ENCODE measurements around the gene AUP1.

GRCh38 chr2:74488643-74489481 lies 40.6 kb downstream of the AUP1 start:
- TF ChIP-seq POLR2A (IDR thresholded peaks at IDR 0.05) = no peak
- TF ChIP-seq, protein P1, sequence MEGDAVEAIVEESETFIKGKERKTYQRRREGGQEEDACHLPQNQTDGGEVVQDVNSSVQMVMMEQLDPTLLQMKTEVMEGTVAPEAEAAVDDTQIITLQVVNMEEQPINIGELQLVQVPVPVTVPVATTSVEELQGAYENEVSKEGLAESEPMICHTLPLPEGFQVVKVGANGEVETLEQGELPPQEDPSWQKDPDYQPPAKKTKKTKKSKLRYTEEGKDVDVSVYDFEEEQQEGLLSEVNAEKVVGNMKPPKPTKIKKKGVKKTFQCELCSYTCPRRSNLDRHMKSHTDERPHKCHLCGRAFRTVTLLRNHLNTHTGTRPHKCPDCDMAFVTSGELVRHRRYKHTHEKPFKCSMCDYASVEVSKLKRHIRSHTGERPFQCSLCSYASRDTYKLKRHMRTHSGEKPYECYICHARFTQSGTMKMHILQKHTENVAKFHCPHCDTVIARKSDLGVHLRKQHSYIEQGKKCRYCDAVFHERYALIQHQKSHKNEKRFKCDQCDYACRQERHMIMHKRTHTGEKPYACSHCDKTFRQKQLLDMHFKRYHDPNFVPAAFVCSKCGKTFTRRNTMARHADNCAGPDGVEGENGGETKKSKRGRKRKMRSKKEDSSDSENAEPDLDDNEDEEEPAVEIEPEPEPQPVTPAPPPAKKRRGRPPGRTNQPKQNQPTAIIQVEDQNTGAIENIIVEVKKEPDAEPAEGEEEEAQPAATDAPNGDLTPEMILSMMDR (IDR thresholded peaks at IDR 0.05) = no peak
- no peak for TF ChIP-seq POLR2AphosphoS5 (IDR thresholded peaks at IDR 0.05)

All from stomach (tissue), 4 donors.